Ovary (tissue), 3 donors: Measurements from ENCODE around the gene FRMD1.

Source experiments
- CTCF ChIP-seq, 3 donors: fragments of 450-650 bp in 2 of 3; fragments of 200-600 bp in 1 of 3; IDR thresholded peaks; one replicate each; pipeline versions ENCODE4 v1.5.1 to v1.8.0; 2016 to 2022; ENCODE audit warnings: antibody characterized with exemption in 3 of 3, mild to moderate bottlenecking in 1 of 3
- POLR2A ChIP-seq: fragments of 450-650 bp; IDR thresholded peaks from one replicate; pipeline ENCODE4 v1.6.1; 2017; ENCODE audit warnings: antibody characterized with exemption, mild to moderate bottlenecking, moderate library complexity
- donor health status: DM: no; HTN: no; CAD: no.

GRCh38 chr6:168086616-168087015 lies 7.6 kb upstream of the FRMD1 start:
- no peak for TF ChIP-seq CTCF (IDR thresholded peaks at IDR 0.05)
- TF ChIP-seq POLR2A, result no peak
